Measurements from ENCODE around the gene ICAM1.

ICAM1 gene

DNA sequence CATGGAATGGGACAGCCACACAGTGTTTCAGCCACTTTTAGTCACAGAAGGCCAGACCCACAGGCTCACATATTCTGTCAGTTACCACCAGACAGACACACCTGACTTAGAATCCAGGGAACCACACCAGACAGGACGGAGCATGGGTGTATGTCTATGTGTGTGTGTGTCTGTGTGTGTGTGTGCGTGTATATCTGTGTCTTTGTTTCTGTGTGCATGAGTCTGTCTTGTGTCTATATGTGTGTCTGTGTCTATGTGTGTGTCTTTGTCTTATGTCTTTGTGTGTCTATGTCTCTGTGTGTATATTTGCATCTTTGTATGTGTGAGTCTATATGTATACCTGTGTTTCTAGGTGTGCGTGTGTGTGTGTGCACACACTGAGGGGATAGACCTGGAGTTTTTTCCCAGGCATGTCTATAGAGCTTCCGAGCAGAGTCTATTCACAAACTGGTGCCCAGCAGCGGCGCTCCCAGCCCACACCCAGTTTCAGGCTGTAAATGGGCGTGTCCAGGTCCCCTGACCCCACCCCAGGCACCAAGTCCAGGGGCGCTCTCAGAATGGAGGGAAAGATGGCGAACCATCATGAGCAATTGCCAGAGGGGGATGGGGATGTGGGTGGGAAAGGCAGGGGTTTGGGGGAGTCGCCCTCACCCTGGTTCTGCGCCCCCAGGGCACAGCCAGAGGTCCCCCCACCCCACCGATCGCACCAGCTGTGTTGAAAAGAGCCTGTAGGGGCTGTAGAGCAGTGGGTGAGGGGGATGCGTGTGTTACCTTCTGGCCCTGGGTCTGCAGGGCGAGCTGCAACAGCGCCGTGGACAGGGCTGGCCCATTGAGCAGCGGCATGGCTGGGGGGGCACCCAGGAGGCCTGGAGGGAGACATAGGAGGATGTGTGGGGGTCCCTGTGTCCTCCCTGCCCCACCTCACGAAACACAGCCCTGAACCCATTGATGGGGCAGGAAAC, 51.2 kb downstream of the ICAM1 start:
- H3K4me1 ChIP-seq (ENCODE audit: insufficient read depth, insufficient read length): peaks cover 7% of the 10 kb centered on the region
- H3K9ac ChIP-seq (ENCODE audit: insufficient read length, low read depth): no peak overlapping the region
- TF ChIP-seq ZNF274 (IDR thresholded peaks at IDR 0.05; ENCODE audit: low read depth, low read length) (no peak), SUZ12 (IDR thresholded peaks at IDR 0.05; ENCODE audit: extremely low read depth, insufficient read depth, insufficient read length) (no peak), YY1 (IDR thresholded peaks at IDR 0.05; ENCODE audit: insufficient read depth, insufficient read length) (no peak)
- H3K27me3 ChIP-seq (ENCODE audit: insufficient read depth, insufficient read length): no peaks in the 10 kb centered on the region
- no peak for DNase-seq (ENCODE audit: low read depth, low spot score)
- H3K9me3 ChIP-seq (ENCODE audit: insufficient read depth, low read length): no peaks in the 10 kb centered on the region
- H3K36me3 ChIP-seq (ENCODE audit: insufficient read depth, insufficient read length, low read length): peaks cover 91% of the 10 kb centered on the region
- no peak overlapping the region for H3K4me3 ChIP-seq (ENCODE audit: insufficient read length, low read depth)

DNA sequence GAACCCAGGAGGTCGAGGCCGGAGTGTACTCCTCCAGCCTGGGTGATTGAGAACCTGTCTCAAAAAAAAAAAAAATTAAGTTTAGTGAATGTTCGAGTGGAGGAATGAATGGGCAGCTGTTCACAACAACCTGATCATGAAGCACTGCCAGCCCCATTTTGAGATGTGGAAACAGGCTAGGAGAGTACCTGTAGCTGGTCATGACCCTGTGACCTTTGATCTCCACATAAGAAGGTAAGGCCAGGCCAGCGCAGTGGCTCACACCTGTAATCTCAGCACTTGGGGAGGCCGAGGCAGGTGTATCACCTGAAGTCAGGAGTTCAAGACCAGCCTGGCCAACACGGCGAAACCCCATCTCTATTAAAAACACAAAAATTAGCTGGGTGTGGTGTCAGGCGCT, 54.8 kb downstream of the ICAM1 start:
- DNase-seq (ENCODE audit: low read depth, low spot score): no peak
- Histone ChIP-seq H3K27me3 (ENCODE audit: insufficient read depth, insufficient read length) (no peaks in the 10 kb centered on the region), H3K9ac (ENCODE audit: insufficient read length, low read depth) (no peak overlapping the region), H3K4me1 (ENCODE audit: insufficient read depth, insufficient read length) (peaks cover 11% of the 10 kb centered on the region), H3K36me3 (ENCODE audit: insufficient read depth, insufficient read length, low read length) (peaks cover 98% of the 10 kb centered on the region), H3K4me3 (ENCODE audit: insufficient read length, low read depth) (no peak overlapping the region), H3K9me3 (ENCODE audit: insufficient read depth, low read length) (no peaks in the 10 kb centered on the region)
- TF ChIP-seq YY1 (IDR thresholded peaks at IDR 0.05; ENCODE audit: insufficient read depth, insufficient read length) (no peak), ZNF274 (IDR thresholded peaks at IDR 0.05; ENCODE audit: low read depth, low read length) (no peak), SUZ12 (IDR thresholded peaks at IDR 0.05; ENCODE audit: extremely low read depth, insufficient read depth, insufficient read length) (no peak)

DNA sequence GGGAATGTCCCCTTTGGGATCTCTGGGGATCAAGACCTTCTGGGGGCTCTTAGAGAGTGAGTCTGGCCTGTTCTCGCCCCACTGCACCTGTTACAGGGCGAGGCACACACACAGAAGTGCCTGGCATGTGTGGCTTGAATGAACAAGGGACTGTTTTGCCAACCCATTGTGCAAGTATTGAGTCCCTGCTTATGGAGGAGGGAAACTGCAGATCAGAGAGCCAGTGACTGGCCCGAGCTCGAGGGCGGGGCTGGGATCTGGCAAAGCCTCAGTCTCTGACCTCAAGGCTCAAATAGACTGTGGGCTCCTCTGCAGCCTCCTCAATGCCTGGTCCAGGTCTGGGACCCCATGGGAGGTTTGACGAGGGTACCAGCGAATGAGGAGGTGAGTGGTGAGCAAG, 56.9 kb downstream of the ICAM1 start:
- TF ChIP-seq YY1 (IDR thresholded peaks at IDR 0.05; ENCODE audit: insufficient read depth, insufficient read length) (no peak), ZNF274 (IDR thresholded peaks at IDR 0.05; ENCODE audit: low read depth, low read length) (no peak), SUZ12 (IDR thresholded peaks at IDR 0.05; ENCODE audit: extremely low read depth, insufficient read depth, insufficient read length) (no peak)
- DNase-seq (ENCODE audit: low read depth, low spot score): no peak
- peaks cover 17% of the 10 kb centered on the region for H3K4me1 ChIP-seq (ENCODE audit: insufficient read depth, insufficient read length)
- no peaks in the 10 kb centered on the region for H3K9me3 ChIP-seq (ENCODE audit: insufficient read depth, low read length)
- no peaks in the 10 kb centered on the region for H3K27me3 ChIP-seq (ENCODE audit: insufficient read depth, insufficient read length)
- H3K36me3 ChIP-seq (ENCODE audit: insufficient read depth, insufficient read length, low read length): peaks cover 90% of the 10 kb centered on the region
- H3K4me3 ChIP-seq (ENCODE audit: insufficient read length, low read depth): no peak overlapping the region
- H3K9ac ChIP-seq (ENCODE audit: insufficient read length, low read depth): no peak overlapping the region

DNA sequence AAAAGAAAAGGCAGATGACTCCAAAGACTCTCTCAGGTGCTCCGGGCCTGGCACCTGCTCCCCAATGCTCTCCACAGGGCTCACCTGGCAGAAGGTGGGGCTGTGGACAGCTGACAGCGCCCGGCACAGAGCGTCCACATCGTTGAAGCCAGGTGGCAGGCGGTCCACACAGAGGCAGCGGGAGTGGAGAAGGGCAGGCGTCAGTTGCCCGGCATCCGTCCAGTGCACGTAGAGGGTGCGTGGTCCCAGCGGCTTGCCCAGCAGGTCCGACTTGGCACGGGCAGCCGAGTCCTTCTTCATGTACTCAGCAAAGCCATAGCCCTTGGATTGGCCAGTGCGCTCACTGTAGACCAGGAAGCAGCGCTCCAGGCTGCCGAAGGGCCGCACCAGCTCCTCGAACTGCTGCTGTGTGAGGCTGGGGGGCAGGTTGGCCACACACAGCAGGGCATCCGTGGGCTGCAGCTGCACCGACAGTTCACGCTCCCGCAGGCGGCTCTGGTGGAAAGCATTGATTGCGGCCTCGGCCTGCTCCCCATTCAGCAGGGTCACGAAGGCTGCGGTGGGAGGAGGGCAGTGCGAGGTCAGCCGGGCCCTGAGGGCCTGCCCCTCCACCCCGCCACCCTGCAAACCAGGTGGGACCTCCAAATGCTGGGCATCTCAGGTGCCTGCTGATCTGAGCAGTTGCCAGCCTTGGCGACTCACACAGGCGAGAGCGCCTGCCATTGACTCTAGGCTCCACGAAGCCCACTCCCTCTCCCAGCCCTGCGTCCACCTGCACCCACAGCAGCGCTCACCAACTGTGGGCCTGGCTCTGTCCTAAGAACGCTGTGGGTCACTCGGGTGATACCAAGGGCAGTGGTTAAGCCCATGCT, 57.9 kb downstream of the ICAM1 start:
- Histone ChIP-seq H3K27me3 (ENCODE audit: insufficient read depth, insufficient read length) (peaks cover under 1% of the 10 kb centered on the region), H3K36me3 (ENCODE audit: insufficient read depth, insufficient read length, low read length) (peaks cover 81% of the 10 kb centered on the region), H3K9ac (ENCODE audit: insufficient read length, low read depth) (no peak overlapping the region), H3K4me1 (ENCODE audit: insufficient read depth, insufficient read length) (peaks cover 13% of the 10 kb centered on the region), H3K9me3 (ENCODE audit: insufficient read depth, low read length) (no peaks in the 10 kb centered on the region), H3K4me3 (ENCODE audit: insufficient read length, low read depth) (no peak overlapping the region)
- TF ChIP-seq YY1 (IDR thresholded peaks at IDR 0.05; ENCODE audit: insufficient read depth, insufficient read length) (no peak), SUZ12 (IDR thresholded peaks at IDR 0.05; ENCODE audit: extremely low read depth, insufficient read depth, insufficient read length) (no peak)
- no peak for DNase-seq (ENCODE audit: low read depth, low spot score)

DNA sequence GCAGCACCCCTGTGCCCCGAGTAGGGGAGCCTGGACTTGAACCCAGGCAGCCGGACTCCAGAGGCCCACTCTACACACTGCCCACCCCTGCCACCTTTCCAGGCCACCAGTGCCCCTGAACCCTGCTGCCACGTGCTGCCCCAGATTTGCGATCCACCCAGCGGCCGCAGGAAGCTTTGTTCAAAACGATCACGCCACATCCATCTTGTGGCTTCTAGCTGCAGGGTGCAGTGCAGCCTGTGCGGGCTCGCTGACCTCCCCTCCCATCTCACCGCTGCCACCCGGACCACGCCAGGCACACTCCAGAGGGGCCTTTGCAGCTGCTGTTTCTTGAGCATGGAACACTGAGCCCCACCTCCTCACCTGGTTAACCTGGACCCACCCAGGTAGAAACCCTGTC, 58.6 kb downstream of the ICAM1 start:
- no peak for DNase-seq (ENCODE audit: low read depth, low spot score)
- Histone ChIP-seq H3K4me1 (ENCODE audit: insufficient read depth, insufficient read length) (peaks cover 17% of the 10 kb centered on the region), H3K9ac (ENCODE audit: insufficient read length, low read depth) (peak overlapping the region; percentile 28), H3K4me3 (ENCODE audit: insufficient read length, low read depth) (no peak overlapping the region), H3K27me3 (ENCODE audit: insufficient read depth, insufficient read length) (peaks cover 8% of the 10 kb centered on the region), H3K36me3 (ENCODE audit: insufficient read depth, insufficient read length, low read length) (peaks cover 74% of the 10 kb centered on the region), H3K9me3 (ENCODE audit: insufficient read depth, low read length) (no peaks in the 10 kb centered on the region)
- TF ChIP-seq SUZ12 (IDR thresholded peaks at IDR 0.05; ENCODE audit: extremely low read depth, insufficient read depth, insufficient read length) (no peak), ZNF274 (IDR thresholded peaks at IDR 0.05; ENCODE audit: low read depth, low read length) (no peak), YY1 (IDR thresholded peaks at IDR 0.05; ENCODE audit: insufficient read depth, insufficient read length) (no peak)

DNA sequence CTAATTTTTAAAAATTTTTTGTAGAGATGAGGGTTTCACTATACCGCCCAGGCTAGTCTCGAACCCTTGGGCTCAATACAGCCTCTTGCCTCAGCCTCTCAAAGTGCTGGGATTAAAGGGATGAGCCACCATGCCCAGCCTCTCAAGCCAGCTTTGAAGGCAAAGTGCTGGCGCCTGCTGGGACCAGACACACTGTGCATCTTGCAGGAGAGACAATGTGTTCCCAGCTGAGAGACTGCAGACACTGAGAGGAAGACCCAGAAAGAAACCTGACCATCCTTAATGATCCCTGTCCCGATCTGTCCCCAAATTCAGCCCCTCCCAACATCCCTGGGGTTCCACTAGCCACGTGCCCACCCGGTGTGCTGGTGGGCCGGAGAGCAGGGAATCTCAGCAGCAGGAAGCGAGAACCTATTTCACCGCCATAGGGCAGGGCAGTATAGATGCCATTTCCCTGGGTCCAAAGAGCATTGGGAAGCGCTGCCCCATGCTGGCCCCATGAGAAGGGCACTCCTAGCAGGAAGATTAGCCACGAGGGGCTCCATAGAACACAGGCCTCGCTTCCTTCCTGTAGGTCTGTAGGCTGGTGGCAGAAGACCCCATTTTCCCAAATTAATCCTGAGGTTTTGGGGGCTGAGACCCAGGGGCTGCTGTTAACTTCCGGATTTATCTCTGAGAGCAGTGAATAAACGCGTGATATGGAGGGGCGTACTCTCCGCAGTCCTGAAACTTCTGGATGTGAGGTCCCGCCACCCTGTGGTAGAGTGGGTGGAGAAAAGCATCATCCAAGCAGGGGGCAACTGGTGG, 61.4 kb downstream of the ICAM1 start:
- peaks cover 24% of the 10 kb centered on the region for H3K4me1 ChIP-seq (ENCODE audit: insufficient read depth, insufficient read length)

More for the DNA sequence above, 61.4 kb downstream of the ICAM1 start:
- no peak for DNase-seq (ENCODE audit: low read depth, low spot score)
- peak overlapping the region; percentile 98 for H3K4me3 ChIP-seq (ENCODE audit: insufficient read length, low read depth)
- TF ChIP-seq SUZ12 (IDR thresholded peaks at IDR 0.05; ENCODE audit: extremely low read depth, insufficient read depth, insufficient read length) (no peak), YY1 (IDR thresholded peaks at IDR 0.05; ENCODE audit: insufficient read depth, insufficient read length) (no peak), ZNF274 (IDR thresholded peaks at IDR 0.05; ENCODE audit: low read depth, low read length) (no peak)
- peaks cover 16% of the 10 kb centered on the region for H3K27me3 ChIP-seq (ENCODE audit: insufficient read depth, insufficient read length)
- no peaks in the 10 kb centered on the region for H3K9me3 ChIP-seq (ENCODE audit: insufficient read depth, low read length)
- peaks cover 47% of the 10 kb centered on the region for H3K36me3 ChIP-seq (ENCODE audit: insufficient read depth, insufficient read length, low read length)
- peak overlapping the region; percentile 92 for H3K9ac ChIP-seq (ENCODE audit: insufficient read length, low read depth)
